ENCODE measurements around the gene SLC37A4.
"Not testable (repeated sequence)": the region's sequence is repeated elsewhere in the genome, so short reads cannot be mapped to it uniquely, and the experiment has no call there.

SLC37A4 gene

DNA sequence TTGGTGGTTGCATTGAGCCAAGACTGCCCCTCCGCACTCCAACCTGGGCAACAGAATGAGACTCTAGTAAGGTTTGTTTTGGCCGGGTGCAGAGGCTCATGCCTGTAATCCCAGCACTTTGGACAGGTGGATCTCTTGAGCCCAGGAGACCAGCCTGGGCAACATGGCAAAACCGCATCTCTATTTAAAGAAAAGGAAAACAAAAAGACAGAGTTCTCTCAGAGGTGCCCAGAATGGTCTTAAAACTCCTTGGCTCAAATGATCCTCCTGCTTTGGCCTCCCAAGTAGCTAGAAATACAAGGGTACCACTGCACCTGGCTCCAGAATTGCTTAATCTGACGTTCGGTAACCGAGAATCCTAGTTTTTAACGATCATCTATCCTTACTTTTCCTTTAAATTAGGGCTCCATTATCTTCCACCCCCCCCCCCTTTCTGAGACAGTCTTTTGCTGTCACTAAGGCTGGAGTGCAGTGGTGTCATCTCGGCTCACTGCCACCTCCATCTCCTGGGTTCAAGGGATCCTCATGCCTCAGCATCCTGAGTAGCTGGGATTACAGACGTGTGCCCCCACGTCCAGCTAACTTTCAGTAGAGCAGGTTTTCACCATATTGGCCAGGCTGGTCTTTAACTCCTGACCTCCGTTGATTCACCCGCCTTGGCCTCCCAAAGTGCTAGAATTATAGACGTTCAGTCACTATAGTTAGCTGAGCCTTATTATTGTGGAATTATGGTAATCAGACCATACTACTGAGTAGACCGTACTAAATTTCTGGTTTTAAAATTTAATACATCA lies 14.3 kb downstream of the SLC37A4 start:
- no peak for DNase-seq

DNA sequence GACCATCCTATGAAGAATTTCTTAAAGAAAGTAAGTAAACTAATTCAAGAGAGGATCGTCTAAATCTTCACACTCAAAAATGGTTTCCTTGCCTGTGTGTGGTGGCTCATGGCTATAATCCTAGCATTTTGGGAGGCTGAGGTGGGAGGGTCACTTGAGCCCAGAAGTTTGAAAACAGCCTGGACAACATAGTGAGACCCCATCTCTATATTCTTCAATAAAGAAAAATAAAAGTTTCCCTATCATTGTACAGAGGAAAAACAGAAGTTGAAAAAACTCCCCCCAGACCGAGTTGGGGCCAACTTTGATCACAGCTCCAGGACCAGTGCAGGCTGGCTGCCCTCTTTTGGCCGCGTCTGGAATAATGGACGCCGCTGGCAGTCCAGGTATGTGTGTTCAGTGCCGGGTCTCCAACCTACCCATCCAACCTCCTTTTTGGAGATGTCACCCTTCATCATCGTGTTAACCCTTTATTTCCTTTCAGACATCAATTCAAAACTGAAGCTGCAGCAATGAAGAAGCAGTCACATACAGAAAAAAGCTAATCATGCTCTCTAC lies 15.5 kb downstream of the SLC37A4 start:
- DNase-seq = no peak

DNA sequence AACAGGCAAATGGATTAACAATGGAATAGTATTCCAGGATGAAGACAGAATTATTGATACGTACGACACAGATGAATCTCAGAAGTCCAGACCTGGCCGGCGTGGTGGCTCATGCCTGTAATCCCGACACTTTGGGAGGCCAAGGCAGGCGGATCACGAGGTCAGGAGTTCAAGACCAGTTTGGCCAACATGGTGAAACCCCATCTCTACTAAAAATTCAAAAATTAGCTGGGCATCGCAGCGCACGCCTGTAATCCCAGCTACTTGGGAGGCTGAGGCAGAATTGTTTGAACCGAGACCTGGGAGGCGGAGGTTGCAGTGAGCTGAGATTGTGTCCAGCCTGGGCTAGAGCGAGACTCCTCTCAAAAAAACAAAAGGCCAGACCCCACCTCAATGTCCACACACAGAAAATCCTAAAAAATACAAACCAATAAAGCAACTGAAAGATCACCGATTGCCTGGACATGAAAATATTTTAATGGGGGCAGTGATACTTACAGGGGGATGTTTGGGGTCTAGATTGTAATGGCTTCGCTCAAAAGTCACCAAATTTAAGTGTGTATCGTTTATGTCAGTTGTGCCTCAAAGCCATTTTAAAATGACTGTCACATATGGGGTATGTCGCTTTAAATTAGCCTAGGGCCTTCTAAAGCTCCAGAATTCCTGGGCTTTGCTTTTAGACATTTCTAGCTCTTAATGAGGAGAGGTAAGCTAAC lies 16.3 kb downstream of the SLC37A4 start:
- DNase-seq = no peak

DNA sequence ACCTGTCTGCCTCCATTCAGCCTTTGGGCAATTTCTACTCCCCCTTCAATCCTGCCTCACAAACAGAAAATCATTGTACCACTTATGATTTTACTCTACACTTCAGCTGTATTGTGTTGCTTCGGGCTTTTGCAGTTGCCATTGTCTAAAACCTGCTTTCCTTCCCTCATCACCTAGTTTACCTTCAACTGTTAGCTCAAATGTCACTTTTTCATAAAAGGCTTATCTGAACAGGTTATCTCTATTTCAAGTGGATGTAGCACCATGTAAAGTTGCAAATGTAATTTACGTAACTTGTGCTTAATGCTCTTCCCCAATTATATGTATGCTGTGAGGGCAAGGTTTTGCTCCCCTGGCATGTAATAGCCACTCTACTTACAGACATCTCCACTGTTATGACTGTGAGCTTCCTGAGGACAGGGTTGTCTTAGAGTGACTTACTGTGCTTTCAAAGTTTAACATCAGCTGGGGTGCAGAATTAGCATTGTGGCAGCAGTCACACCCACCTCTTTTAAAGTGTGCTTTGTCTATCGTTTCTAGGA lies 18.0 kb downstream of the SLC37A4 start:
- DNase-seq = no peak

DNA sequence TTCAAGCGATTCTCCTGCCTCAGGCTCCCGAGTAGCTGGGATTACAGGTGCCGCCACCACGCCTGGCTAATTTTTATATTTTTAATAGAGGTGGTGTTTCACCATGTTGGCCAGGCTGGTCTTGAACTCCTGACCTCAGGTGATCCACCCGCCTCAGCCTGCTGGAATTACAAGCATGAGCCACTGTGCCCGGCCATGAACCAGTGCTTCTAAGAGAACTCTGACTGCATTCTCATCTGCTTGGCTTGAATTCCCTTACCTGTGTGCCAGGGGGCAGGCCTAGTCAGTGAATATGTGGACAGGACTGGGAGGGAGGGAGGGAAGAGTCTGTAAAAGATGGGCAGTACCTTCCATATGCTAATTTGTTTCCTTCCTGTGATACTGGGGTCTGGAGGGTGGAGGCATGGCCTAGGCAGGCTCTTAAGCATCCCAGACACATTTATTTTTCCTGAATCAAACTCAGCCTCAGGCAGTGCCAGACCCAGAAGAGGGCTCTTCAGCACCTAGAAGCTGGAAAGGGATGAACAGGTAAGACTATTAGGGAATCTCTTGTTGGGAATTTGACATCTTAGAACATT lies 19.1 kb downstream of the SLC37A4 start:
- DNase-seq = no peak

DNA sequence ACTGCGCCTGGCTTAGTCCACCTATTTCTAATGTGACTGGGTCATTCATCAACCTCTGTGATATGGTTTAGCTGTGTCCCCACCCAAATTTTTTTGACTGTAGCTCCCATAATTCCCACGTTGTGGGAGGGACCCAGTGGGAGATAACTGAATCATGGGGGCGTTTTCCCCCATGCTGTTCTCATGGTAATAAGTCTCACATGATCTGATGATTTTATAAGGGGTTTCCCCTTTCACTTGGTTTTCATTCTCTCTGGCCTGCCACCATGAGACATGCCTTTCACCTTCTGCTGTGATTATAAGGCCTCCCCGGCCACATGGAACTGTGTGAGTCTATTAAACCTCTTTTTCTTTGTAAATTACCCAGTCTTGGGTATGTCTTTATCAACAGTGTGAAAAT lies 24.0 kb downstream of the SLC37A4 start:
- DNase-seq = no peak

DNA sequence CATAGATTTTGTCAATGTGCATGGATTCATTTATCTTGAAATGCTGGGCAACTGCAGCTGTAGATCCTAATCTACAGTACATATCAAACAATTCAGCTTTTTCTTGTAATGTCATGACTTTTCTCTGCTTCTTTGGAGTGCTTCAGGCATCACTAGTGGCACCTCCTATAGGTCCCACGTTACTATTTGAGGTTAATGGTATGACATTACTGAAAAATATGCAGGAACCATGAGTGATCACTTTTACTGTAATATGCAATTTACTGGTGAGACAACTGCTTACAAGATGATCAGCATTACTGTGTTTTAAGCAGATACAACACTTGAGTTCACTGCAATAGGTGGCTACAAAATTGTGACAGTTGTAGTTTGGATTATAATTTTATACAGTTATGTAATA lies 29.8 kb downstream of the SLC37A4 start:
- no peak for DNase-seq

DNA sequence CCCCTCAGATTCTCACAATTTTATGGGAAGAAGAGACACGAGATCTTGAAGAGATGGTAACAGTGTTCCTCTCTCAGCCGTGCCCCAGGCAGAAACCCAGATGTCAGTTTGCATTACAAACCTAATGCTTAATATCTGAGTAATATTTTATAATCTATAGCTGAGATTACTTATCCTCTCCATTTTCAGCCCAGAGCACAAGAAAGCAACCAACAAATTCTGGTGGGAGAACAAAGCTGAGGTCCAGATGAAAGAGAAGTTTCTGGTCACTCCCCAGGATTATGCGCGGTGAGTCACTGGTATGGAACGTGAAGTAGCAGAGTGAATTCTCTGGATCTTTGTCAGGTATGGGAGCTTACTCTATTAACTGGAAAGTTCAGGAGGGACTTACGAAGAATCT lies 31.9 kb downstream of the SLC37A4 start:
- peak; percentile 16 for DNase-seq

DNA sequence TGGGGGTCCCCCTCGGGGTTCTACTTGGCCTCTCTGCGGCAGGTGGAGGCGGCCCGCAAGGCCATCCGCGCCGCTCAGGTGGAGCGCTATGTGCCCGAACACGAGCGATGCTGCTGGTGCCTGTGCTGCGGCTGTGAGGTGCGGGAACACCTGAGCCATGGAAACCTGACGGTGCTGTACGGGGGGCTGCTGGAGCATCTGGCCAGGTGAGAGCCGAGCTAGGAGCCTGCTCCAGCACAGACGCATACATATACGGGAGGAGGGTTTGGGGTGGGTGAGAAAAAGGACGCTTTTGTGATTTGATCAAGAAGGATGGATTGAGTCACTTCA lies 32.3 kb downstream of the SLC37A4 start:
- no peak for DNase-seq

DNA sequence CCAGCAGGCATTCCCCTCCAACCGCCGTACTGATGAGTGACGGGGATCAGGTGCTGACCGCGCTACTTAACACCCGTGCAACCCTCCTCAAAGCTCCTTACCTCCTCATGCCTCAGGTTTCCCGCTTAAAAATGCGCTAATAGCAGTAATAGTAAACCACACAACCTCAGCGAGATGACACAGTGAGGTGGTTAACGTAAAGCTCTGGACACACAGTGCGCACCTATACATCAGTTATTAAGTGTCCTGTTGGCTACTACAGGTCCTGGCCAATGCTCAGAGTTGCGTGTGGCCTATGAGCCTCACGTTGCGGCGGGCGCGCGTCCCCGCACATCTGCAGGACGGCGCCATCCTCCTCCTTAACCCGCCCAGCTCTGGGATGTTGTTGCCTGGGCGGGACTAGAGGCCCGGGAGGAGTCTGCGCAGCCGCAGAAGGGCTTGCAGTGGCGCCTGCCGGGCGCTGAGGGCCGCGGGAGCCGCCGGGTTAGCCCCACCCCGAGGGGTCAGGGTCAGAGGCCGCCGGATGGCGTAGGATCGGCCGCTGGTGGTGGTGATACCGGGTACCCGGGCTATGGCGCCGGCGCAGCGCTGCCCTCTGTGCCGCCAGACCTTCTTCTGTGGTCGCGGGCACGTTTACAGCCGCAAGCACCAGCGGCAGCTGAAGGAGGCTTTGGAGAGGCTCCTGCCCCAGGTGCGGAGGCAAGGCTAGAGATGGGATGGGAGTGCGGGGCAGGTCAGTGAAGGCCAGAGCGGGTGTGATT lies 32.9 kb downstream of the SLC37A4 start, which contains the start of gene CENATAC:
TSS of gene CENATAC (plus strand) at position 512 of the 761 bp plus-strand sequence. CDS start at position 572, 60 bp downstream.
- peak; percentile 73 for DNase-seq

DNA sequence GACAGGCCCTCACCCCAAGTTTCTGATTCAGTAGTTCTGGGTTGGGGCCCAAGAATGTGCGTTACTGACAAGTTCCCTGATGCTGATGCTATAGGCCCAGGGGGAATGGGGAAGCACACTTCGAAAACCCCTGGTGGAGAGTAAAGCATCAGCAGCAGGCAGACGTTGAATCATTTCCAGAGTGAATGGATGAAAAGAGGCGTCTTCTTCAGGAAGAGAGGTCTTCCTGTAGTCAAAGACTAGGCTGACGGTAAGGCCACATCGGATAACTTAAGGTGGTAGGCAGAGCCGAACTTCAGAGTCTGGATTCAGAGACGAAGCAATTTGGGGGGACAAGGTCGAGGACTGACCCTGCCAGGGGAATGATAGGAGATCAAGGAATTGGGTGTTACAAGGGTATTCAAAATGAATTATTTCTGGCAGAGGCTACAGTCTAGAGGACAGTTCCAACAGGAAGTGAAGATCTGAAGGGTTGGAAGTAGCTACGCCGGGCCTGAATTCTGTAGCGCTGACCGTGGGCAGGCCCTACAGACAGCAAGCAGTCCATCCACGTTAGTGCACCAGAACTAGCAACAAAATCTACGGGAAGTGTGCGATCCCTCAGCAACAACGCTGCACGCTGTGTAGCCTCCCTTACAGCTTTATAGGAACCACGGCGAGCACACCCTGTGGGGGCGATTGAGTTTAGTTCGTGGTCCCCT lies 33.6 kb downstream of the SLC37A4 start:
- DNase-seq = no peak

DNA sequence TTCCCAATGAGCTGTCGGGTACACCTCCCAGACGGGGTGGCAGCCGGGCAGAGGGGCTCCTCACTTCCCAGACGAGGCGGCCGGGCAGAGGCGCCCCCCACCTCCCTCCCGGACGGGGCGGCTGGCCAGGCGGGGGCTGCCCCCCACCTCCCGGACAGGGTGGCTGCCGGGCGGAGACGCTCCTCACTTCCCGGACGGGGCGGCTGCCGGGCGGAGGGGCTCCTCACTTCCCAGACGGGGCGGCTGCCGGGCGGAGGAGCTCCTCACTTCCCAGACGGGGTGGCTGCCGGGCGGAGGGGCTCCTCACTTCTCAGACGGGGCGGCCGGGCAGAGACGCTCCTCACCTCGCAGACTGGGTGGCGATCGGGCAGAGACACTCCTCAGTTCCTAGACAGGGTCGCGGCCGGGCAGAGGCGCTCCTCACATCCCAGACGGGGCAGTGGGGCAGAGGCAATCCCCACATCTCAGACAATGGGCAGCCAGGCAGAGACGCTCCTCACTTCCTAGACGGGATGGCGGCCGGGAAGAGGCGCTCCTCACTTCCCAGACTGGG lies 39.1 kb downstream of the SLC37A4 start:
- not testable (repeated sequence) for DNase-seq

DNA sequence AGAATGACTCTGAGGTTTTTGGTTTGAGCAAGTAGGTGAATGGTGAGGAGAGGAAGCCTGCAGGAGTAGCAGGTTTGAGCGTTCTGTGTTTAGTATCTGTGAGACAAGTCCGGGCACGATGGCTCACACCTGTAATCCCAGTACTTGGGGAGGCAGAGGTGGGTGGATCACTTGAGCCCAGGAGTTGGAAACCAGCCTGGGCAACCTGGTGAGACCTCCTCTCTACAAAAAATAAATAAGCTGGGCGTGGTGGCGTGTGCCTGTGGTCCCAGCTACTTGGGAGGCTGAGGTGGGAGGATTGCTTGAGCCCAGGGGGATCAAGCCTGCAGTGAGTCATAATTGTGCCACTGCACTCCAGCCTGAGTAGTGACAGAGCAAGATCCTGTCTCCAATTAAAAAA lies 42.4 kb downstream of the SLC37A4 start:
- DNase-seq = no peak

DNA sequence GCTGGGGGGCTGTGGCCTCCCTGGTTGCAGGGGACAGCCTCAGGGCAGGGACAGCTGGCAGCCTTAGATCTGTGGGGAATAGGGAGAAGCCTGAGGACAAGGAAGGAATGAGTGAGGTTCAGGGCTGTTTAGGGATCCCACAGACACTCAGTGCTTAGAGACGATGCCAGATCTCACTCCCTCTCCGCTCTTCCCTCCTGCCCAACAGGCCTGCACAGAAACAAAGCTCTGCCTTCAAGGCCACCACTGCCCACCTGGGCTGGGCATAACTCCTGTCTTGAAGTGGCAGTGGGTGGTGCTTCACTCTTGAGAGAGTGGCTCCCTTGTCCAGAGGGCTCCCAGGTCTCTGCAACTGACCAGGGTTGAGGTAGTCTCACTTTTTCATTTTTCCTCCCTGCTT lies 45.9 kb downstream of the SLC37A4 start:
- DNase-seq = no peak

DNA sequence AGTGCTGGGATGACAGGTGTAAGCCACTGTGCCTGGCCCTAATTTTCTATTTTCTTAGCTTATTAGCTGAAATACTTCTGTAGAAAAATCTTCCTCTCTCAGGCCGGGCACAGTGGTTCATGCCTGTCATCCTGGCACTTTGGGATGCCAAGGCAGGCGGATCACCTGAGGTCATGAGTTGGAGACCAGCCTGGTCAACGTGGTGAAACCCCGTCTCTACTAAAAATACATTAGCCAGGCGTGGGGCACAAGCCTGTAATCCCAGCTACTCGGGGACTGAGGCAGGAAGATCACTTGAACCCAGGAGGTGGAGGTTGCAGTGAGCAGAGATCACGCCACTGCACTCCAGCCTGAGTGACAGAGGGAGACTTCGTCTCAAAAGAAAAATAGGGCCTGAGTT lies 46.3 kb downstream of the SLC37A4 start:
- DNase-seq = not testable (repeated sequence)

DNA sequence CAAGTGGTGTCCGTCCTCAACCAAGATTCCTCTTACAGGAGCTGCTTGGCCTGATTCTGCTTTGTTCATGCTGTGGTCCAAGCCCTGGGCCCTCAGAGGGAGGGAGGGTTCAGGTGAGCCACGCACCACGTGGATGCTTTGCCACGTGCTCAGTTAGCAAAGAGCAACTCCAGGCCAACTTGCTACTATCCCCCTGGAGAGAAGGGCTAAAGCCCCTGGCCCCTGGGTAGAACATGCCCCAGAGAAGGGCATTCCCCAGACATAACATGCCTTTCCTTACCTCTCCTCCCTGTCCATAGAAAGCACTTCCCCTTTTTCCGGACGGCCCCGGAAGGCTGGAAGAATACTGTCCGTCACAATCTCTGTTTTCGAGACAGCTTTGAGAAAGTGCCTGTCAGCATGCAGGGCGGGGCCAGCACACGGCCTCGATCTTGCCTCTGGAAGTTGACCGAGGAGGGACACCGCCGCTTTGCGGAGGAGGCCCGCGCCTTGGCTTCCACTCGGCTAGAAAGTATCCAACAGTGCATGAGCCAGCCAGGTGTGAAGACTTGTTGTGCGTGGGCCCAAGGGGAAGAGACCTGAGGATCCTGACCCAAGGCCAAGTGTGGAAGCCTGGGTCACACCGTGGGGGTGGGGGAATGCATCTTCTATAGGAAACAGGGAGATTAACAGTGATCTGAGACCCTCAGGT lies 50.3 kb downstream of the SLC37A4 start:
- DNase-seq = no peak

DNA sequence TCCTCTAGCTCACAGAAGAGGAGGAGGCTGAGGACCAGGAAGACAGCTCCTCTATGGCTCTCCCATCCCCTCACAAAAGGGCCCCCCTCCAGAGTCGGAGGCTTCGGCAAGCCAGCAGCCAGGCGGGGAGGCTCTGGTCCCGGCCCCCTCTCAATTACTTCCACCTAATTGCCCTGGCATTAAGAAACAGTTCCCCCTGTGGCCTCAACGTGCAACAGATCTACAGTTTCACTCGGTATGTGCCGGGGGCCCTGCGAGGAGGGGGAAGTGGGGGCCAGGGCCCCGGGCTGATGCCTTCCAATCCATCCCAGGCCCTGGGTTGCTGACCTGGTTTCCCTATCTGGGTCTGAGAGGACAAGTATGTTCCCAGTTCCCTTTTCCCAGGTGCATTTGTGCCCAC lies 51.2 kb downstream of the SLC37A4 start:
- no peak for DNase-seq

DNA sequence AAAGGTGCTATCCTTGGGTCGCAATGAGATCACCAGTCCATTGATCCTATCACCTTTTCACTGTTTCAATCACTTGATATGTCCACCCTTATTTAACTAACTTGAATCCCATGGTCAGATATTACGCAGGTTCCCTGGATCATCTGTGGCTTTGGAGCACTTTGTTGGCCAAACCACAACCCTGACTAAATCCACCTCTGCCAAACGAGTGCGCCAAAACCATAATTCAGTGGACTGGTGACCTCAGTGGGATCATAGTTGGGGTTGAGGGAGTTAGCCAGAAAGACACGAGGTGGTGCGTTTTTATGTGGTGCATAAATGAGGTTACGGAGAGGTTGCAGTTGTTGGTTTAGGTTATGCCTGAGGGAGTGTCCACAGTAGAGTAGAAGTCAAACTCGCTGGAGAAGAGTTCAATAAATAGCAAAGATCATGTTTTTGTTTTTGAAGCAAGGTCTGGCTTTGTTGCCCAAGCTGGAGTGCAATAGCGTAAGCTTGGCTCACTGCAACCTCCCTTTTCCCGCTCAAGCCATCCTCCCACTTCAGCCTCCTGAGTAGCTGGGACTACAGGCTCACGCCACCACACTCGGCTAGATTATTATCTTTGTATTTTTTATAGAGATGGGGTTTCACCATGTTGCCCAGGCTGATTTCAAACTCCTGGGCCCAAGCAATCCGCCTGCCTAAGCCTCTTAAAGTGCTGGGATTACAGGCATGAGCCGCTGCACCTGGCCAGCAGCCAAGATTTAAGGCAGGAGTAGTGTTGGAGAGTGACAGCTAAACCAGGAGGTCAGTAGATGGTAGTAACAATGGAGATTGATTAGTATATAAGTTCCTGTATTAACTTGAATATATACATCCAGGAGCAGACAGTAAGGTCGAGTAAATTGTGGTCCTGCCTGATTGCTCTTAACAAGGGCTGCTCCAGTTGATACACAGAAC lies 54.6 kb downstream of the SLC37A4 start:
- no peak for DNase-seq
